ENCODE results near the gene ILDR1. TPM values are rescaled to one million over a fixed set of nuclear protein-coding genes. Genes with fewer than 3 reads are reported as not detected.

The ILDR1 gene
- total RNA-seq, 3 donors from 2014 or later (not counting 1 experiment from before 2014, with no cell fraction given) = 0.28 TPM; not detected in 2

DNA sequence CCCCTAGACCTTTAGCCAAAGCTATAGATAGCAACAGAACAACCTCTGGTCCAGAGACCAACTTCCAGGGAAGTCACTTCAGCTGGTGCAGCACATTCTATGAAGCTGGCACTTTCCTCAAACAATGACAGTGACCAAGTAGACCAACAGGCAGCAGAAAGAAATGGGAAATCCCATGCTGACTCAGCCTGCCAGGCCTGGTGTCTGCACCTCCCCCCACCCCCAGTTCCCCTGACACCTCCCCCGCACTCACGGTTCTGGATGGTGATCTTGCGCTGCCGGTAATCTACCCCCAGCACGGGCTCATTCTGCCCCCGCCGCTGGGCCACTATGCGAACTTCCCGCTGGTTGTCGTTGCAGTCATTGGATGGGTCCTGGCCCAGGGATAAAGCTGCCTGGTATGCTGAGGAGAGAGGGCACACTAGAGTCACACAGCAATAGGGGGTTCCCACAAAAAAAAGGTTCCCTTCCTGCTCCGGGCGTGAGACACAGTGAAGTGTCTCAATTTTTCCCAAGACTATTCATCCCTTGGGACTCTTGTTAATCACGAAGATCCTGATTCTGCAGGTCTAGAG lies 17.0 kb downstream of the ILDR1 start:
- H3K4me3 ChIP-seq (ENCODE audit: low read length) = no peak overlapping the region
- H3K4me3 Mint-ChIP-seq = no peak overlapping the region
- no peak overlapping the region for H3K27ac ChIP-seq (ENCODE audit: low read length)
- H3K9me3 Mint-ChIP-seq = no peaks in the 10 kb centered on the region
- peaks cover 3% of the 10 kb centered on the region for H3K4me1 ChIP-seq (ENCODE audit: control insufficient read depth, insufficient read depth, low read length)
- TF ChIP-seq, protein P1, sequence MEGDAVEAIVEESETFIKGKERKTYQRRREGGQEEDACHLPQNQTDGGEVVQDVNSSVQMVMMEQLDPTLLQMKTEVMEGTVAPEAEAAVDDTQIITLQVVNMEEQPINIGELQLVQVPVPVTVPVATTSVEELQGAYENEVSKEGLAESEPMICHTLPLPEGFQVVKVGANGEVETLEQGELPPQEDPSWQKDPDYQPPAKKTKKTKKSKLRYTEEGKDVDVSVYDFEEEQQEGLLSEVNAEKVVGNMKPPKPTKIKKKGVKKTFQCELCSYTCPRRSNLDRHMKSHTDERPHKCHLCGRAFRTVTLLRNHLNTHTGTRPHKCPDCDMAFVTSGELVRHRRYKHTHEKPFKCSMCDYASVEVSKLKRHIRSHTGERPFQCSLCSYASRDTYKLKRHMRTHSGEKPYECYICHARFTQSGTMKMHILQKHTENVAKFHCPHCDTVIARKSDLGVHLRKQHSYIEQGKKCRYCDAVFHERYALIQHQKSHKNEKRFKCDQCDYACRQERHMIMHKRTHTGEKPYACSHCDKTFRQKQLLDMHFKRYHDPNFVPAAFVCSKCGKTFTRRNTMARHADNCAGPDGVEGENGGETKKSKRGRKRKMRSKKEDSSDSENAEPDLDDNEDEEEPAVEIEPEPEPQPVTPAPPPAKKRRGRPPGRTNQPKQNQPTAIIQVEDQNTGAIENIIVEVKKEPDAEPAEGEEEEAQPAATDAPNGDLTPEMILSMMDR (IDR thresholded peaks at IDR 0.05) = no peak
- H3K9me3 ChIP-seq (ENCODE audit: control insufficient read depth, insufficient read depth, low read length) = no peaks in the 10 kb centered on the region
- H3K36me3 ChIP-seq (ENCODE audit: control insufficient read depth, insufficient read depth, low read length) = no peaks in the 10 kb centered on the region
- no peaks in the 10 kb centered on the region for H3K36me3 Mint-ChIP-seq
- 78% methylated on average over 13 of the region's 13 CpGs for WGBS (ENCODE audit: insufficient coverage)
- H3K27me3 Mint-ChIP-seq (ENCODE audit: low read depth in 2 of 2) = peaks cover 10 to 28% of the 10 kb centered on the region in 2 donors
- H3K27me3 ChIP-seq (ENCODE audit: control insufficient read depth, insufficient read depth, low read length) = peaks cover 3% of the 10 kb centered on the region
- no peaks in the 10 kb centered on the region for H3K4me1 Mint-ChIP-seq
- DNase-seq (no peak), ATAC-seq (no peak)
- H3K27ac Mint-ChIP-seq = no peak overlapping the region
- intact Hi-C loops (cut with micrococcal nuclease) = no loop called here

DNA sequence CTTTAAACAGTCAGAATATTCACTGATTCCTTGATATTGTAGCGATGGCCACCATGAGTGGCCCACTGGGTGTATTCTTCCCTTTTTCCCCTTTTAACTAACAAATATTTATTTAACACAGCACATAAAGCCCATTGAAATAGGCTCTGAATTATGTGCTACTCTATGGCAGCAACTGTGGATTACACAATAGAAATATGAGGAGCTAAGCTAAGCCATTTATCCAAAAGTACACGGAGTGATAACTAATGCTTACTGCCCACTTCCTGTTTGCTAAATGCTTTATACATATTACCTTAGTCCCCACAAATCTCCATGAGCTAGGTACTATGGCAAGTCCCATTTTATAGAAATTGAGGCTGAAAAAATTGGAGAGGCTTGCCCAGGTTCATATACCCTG lies 17.9 kb downstream of the ILDR1 start:
- H3K9me3 Mint-ChIP-seq = no peaks in the 10 kb centered on the region
- H3K36me3 ChIP-seq (ENCODE audit: control insufficient read depth, insufficient read depth, low read length) = no peaks in the 10 kb centered on the region

DNA sequence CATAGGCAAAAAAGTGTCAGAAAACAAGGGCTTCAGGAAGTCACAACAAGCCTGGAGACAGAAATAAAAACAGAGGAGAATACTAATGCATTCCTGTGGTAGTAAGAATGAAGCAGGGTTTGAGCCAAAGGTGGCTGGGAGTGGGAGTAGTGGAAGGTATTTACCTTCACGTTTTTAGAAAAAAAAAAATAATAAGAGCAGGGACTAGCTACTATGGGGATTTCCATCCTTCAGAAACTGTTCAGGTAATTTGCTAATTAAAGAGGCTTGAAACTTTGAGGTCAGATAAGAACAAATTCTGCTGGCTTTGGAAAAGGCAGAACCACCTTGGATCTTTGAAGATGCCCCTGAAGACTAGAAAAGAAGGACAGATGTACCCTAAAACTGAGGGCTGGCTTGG lies 18.4 kb downstream of the ILDR1 start:
- 0% methylated on average over 1 of the region's 1 CpG for WGBS (ENCODE audit: insufficient coverage)
- Histone ChIP-seq H3K4me3 (ENCODE audit: low read length) (no peak overlapping the region), H3K27me3 (ENCODE audit: control insufficient read depth, insufficient read depth, low read length) (peaks cover 3% of the 10 kb centered on the region), H3K36me3 (ENCODE audit: control insufficient read depth, insufficient read depth, low read length) (no peaks in the 10 kb centered on the region), H3K4me1 (ENCODE audit: control insufficient read depth, insufficient read depth, low read length) (peaks cover 4% of the 10 kb centered on the region), H3K27ac (ENCODE audit: low read length) (no peak overlapping the region), H3K9me3 (ENCODE audit: control insufficient read depth, insufficient read depth, low read length) (no peaks in the 10 kb centered on the region)
- peaks cover 7 to 28% of the 10 kb centered on the region in 2 donors for H3K27me3 Mint-ChIP-seq (ENCODE audit: low read depth in 2 of 2)
- intact Hi-C loops (cut with micrococcal nuclease) = no loop called here
- TF ChIP-seq, protein P1 (IDR thresholded peaks at IDR 0.05) = no peak
- H3K9me3 Mint-ChIP-seq = no peaks in the 10 kb centered on the region
- DNase-seq (no peak), ATAC-seq (no peak)
- H3K36me3 Mint-ChIP-seq = no peaks in the 10 kb centered on the region
- no peak overlapping the region for H3K27ac Mint-ChIP-seq
- no peaks in the 10 kb centered on the region for H3K4me1 Mint-ChIP-seq
- no peak overlapping the region for H3K4me3 Mint-ChIP-seq

More for the DNA sequence above, 17.9 kb downstream of the ILDR1 start:
- H3K4me3 Mint-ChIP-seq = no peak overlapping the region
- no peak for ATAC-seq
- Histone ChIP-seq H3K4me1 (ENCODE audit: control insufficient read depth, insufficient read depth, low read length) (peaks cover 3% of the 10 kb centered on the region), H3K27ac (ENCODE audit: low read length) (no peak overlapping the region), H3K9me3 (ENCODE audit: control insufficient read depth, insufficient read depth, low read length) (no peaks in the 10 kb centered on the region), H3K27me3 (ENCODE audit: control insufficient read depth, insufficient read depth, low read length) (peaks cover 3% of the 10 kb centered on the region), H3K4me3 (ENCODE audit: low read length) (no peak overlapping the region)
- H3K4me1 Mint-ChIP-seq = no peaks in the 10 kb centered on the region
- no peaks in the 10 kb centered on the region for H3K36me3 Mint-ChIP-seq
- WGBS (ENCODE audit: insufficient coverage) = 89% methylated on average over 1 of the region's 2 CpGs
- intact Hi-C loops (cut with micrococcal nuclease) = no loop called here
- DNase-seq = no peak
- no peak overlapping the region for H3K27ac Mint-ChIP-seq
- TF ChIP-seq, protein P1 (IDR thresholded peaks at IDR 0.05) = no peak
- peaks cover 7 to 28% of the 10 kb centered on the region in 2 donors for H3K27me3 Mint-ChIP-seq (ENCODE audit: low read depth in 2 of 2)

DNA sequence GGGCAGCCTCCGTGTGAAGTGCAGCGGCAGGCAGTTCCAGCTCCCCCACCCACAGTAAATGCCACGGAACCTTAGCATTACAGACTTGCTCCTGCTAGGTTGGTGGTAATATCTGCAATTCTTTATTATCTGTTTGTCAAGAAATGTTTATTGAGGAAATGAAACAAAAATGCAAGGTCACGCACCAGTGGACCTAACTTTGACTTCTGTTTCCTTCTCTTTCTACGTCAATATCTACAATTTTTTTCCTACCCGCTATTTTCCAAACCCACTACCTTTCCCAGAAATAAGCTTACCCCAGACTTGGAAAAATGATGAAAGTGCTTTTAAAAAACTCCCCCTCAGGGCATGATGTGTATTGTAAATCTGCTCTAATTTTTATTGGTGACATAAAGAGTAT lies 18.9 kb downstream of the ILDR1 start:
- ATAC-seq (no peak), DNase-seq (no peak)
- TF ChIP-seq, protein P1 (IDR thresholded peaks at IDR 0.05) = no peak
- no peaks in the 10 kb centered on the region for H3K9me3 ChIP-seq (ENCODE audit: control insufficient read depth, insufficient read depth, low read length)
- H3K36me3 Mint-ChIP-seq = no peaks in the 10 kb centered on the region
- no peaks in the 10 kb centered on the region for H3K4me1 Mint-ChIP-seq
- WGBS (ENCODE audit: insufficient coverage) = 39% methylated on average over 4 of the region's 6 CpGs
- intact Hi-C loops (cut with micrococcal nuclease) = no loop called here
- H3K9me3 Mint-ChIP-seq = no peaks in the 10 kb centered on the region
- peaks cover 7 to 28% of the 10 kb centered on the region in 2 donors for H3K27me3 Mint-ChIP-seq (ENCODE audit: low read depth in 2 of 2)
- peaks cover 3% of the 10 kb centered on the region for H3K27me3 ChIP-seq (ENCODE audit: control insufficient read depth, insufficient read depth, low read length)
- H3K4me3 Mint-ChIP-seq = no peak overlapping the region
- no peak overlapping the region for H3K27ac ChIP-seq (ENCODE audit: low read length)
- H3K27ac Mint-ChIP-seq = no peak overlapping the region
- H3K36me3 ChIP-seq (ENCODE audit: control insufficient read depth, insufficient read depth, low read length) = no peaks in the 10 kb centered on the region
- no peak overlapping the region for H3K4me3 ChIP-seq (ENCODE audit: low read length)
- H3K4me1 ChIP-seq (ENCODE audit: control insufficient read depth, insufficient read depth, low read length) = peaks cover 7% of the 10 kb centered on the region
